A673 (cell line): ENCODE data around the gene LCP2.

Experiments
- EZH2 ChIP-seq: fragments of 200-600 bp; sonication (generic); IDR thresholded peaks from 2 replicates; pipeline ENCODE4 v1.6.1; 2017; ENCODE audit warnings: borderline replicate concordance, low read depth, mild to moderate bottlenecking, mixed read lengths, antibody characterized with exemption, low read length; ENCODE audit not compliant: poor library complexity, severe bottlenecking
- TF ChIP-seq, protein P1 (sequence below): fragments of 300-800, 200-600 bp; sonication (generic); conservative IDR thresholded peaks from 2 replicates; pipeline ENCODE4 v1.5.1; 2017; ENCODE audit warnings: low read depth, mild to moderate bottlenecking, antibody characterized with exemption, low read length, moderate library complexity, mixed read lengths

DNA sequence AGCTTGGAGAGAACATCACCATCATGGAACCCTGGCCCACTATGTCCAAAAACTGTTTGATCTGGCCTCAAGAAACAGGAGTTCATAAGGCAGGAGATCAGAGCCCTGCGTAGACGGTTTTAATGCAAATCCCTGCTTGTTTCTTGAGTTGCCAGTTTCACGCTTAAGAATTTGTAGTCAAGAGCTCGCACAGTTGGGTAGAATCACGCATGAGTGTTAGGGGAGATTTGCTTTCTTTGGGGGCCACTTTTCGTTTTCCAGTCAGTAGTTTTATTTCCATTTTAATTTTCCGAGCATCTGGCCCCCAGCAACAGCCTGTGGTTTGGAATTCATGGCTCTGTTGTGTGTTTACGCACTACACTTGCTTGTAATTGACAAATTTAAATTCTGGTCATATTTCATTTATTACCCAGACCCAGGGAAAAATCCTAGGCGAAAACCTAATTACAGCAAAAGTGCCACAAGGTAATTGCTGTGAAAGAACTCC, 71.4 kb downstream of the LCP2 start:
- TF ChIP-seq, protein P1, sequence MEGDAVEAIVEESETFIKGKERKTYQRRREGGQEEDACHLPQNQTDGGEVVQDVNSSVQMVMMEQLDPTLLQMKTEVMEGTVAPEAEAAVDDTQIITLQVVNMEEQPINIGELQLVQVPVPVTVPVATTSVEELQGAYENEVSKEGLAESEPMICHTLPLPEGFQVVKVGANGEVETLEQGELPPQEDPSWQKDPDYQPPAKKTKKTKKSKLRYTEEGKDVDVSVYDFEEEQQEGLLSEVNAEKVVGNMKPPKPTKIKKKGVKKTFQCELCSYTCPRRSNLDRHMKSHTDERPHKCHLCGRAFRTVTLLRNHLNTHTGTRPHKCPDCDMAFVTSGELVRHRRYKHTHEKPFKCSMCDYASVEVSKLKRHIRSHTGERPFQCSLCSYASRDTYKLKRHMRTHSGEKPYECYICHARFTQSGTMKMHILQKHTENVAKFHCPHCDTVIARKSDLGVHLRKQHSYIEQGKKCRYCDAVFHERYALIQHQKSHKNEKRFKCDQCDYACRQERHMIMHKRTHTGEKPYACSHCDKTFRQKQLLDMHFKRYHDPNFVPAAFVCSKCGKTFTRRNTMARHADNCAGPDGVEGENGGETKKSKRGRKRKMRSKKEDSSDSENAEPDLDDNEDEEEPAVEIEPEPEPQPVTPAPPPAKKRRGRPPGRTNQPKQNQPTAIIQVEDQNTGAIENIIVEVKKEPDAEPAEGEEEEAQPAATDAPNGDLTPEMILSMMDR, result no peak
- no peak for TF ChIP-seq EZH2
